ENCODE measurements around the gene ZNF823. TPM values are rescaled to one million over a fixed set of nuclear protein-coding genes. Genes with fewer than 3 reads are reported as not detected.

The ZNF823 gene
- total RNA-seq, 1 donor from 2014 or later: 2.3 TPM

DNA sequence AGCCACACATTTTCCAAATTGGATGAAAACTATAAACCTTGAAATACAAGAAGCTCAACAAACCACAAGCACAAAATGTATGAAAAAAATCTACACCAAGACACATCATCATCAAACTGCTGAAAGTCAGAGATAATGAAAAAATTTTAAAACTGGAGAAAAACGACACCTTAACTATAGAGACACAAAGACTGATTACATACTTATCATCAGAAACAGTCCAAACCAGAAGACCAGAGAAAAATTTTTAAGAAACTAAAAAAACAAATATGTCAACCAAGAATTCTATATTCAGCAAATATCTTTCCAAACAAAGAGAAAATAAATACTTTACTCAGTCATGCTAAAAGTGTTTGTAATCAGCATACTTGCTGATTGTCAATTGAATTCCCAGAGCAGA, 8.5 kb upstream of the ZNF823 start:
- DNase-seq (ENCODE audit: low spot score): no peak
- intact Hi-C loops (cut with DNase I): no loop called here

DNA sequence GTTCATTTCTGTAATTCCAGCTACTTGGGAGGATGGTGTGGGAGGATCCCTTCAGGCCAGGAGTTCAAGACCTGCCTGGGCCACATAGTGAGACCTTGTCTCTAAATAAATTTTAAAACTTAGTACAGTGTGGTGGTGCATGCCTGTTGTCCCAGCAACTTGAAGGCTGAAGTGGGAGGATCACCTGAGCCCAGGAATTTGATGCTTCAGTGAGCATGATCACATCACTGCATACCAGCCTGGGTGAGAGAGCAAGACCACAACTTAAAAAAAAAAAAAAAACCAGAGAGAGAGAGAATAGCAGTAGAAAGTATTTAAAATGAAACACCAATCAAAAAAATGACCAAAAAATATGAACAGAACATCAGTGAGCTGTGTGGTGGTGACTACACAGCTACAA, 7.1 kb upstream of the ZNF823 start:
- intact Hi-C loops (cut with DNase I): no loop called here
- no peak for DNase-seq (ENCODE audit: low spot score)

DNA sequence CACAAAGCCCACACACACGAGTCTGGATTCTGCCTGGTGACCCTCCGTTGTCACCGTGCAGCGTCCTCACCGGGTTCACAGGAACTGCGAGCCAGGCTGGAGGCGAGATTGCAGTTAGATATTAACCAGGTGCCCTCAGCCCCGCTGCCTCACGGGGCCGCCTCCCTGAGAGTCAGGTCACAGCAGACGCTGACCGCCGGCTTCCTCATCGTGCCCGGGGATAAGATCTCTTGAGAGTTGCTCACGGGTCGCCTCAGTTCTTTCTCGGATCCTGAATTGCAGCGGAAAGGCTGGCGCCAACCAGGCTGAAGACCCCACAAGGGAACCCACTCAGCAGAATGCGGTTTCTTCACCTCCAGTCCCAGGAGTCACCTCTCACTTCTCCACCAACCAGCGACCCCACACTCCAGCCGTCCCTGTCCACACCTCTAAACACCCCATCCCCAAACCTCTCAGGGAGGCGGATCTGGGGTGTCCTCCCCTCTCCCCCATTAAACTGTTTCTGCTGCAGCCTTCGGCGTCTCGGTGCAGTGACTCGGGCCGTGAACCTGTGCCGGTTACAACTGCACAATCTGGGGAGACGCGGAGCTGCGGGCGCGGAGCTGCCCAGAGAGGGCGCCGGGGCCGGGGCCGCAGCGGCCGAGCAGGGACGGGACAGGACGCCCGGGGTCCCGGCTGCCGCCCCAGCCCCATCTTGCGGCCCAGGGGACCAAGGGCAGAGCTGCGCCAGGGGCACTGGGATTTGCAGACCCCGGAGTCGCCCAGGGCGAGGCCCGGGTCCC, 591 bp downstream of the ZNF823 start:
- peak; percentile 84 for DNase-seq (ENCODE audit: low spot score)
- intact Hi-C loops (cut with DNase I): no loop called here

DNA sequence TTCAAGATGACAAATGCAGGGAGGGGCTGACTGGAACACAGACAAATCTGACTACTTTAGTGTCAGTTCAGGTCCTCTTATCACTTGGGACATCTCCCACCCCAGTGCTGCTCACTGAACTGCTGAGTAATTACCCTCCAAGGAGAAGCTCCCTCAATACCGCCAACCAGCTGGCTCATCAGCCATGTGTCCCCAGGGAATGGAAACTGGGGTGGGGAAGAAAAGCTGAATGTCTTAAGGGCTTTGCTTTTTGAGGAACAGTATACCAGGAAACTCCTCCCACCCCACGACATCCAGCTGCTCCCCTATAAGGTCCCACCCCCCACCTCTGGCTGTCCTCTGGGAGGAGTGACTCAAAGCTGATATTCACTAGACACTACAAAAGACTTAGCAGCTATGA, 2.0 kb downstream of the ZNF823 start:
- intact Hi-C loops (cut with DNase I): no loop called here
- no peak for DNase-seq (ENCODE audit: low spot score)

DNA sequence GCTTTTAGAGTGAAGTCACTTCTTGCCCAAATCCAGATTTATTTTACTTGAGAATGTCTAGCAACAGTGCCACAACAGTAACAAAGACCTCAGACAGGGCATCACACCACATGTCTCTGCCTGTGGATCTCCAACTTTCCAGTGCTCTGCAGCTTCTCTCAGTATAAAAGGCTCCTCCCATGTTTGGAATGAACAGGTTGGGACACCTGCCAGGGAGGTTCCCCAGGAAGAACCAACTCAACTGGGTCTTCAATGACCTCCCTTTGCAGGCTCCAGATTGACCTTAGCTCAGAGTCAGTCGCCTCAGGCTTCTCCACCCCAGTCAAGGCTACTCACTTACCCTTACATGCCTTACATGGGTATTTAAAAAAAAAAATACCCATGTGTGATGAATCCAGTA, 3.4 kb downstream of the ZNF823 start:
- intact Hi-C loops (cut with DNase I): no loop called here
- no peak for DNase-seq (ENCODE audit: low spot score)

DNA sequence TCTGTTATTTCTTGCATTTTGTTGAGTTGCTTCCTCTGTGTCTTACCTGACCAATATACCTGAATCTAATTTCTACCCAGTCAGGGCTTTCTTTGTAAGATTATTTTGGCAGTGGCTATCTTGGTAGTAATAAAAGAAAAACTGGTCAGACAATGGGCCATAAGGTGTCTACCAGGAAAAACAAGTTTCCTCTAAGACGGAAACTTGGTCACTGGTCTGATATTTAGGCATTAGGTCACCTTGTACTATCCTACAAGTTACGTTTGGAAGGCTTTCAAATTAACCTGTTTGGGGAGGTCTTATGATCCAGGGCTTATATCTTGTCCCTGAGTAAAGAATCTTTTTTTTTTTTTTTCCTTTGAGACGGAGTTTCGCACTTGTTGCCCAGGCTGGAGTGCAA, 9.2 kb downstream of the ZNF823 start:
- intact Hi-C loops (cut with DNase I): no loop called here
- no peak for DNase-seq (ENCODE audit: low spot score)

DNA sequence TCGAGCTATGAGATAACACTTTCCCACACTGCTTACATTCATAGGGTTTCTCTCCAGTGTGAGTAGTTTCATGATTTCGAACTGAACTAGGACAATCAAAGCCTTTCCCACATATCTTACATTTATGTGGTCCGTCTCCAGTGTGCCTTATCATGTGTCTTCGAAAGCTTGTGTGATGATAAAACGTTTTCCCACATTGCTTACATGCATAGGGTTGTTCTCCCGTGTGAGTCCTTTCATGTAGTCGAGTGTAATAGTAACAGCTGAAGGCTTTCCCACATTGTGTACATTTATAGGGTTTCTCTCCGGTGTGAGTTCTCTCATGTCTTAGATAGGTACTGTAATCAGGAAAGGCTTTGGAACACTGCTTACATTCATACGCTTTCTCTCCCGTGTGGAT, 16.3 kb downstream of the ZNF823 start:
- intact Hi-C loops (cut with DNase I): no loop called here
- DNase-seq (ENCODE audit: low spot score): no peak

DNA sequence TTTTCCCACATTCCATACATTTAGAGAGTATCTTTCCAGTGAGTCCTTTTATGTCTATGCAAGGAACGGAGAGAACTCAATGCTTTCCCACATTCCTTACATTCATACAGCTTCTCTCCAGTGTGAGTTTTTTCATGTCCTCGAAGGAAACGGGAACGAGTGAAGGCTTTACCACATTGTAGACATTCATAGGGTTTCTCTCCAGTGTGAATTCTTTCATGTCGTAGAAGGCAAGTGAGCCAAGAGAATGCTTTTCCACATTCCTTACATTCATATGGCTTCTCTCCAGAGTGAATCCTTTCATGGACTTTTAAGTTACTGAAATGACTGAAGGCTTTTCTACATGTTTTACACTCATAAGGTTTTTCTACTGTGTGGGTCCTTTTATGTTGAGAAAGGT, 17.1 kb downstream of the ZNF823 start:
- DNase-seq (ENCODE audit: low spot score): no peak

DNA sequence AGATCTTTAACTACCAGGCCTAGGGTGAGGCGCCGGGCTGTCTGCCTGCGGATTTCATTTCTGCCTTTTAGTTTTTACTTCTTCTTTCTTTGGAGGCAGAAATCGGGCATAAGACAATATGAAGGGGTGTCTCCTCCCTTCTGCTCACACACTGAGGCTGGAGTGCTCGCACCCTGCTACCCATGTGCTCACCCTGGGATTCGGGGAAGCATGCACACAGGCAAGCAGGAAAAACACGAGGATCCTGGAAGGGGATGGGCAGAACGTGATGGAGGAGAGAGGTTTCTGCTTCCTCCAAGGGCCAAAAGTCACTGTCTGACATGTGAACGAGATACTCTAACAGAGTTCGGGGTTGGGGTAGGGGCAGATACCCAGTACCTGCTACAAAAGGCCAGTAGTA, 28.4 kb downstream of the ZNF823 start:
- no peak for DNase-seq (ENCODE audit: low spot score)
- intact Hi-C loops (cut with DNase I): no loop called here

More for the DNA sequence above, 17.1 kb downstream of the ZNF823 start:
- intact Hi-C loops (cut with DNase I): no loop called here

DNA sequence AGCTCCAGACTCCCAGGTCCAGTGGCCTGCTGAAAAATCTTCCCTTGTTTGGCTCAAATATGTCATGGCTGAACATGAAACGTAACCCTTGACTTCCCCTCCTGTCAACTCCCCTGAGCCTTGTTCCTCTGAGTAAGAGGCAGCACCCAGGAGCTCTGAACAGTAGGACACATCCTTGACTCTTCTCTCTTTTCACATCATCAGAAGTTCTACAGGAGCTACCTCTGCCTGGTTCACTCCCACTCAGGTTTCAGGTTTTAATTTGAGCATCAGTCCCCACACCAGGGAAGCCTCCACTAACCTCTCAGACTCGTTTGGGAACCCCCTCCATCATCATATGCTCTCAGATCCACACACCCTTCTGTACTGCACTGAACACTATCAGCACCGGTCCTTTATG, 30.3 kb downstream of the ZNF823 start:
- intact Hi-C loops (cut with DNase I): no loop called here
- no peak for DNase-seq (ENCODE audit: low spot score)

DNA sequence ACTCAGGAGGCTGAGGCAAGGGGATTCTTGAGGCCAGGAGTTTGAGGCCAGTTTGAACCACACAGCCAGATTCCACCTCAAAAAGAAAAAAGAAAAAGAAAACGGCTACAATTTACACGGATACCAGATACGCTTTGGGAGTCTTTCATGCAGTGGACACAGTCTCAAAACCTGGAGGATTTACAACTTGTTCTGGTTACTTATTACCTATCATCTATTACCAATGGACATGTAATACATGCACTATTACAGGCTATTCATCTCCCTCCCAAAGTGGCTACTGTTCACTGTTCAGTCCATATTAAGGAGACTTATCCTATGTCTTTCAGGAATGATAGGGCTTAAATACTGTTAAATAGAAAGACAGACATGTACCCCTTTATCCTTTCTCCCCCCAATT, 33.3 kb downstream of the ZNF823 start:
- DNase-seq (ENCODE audit: low spot score): no peak
- intact Hi-C loops (cut with DNase I): no loop called here

DNA sequence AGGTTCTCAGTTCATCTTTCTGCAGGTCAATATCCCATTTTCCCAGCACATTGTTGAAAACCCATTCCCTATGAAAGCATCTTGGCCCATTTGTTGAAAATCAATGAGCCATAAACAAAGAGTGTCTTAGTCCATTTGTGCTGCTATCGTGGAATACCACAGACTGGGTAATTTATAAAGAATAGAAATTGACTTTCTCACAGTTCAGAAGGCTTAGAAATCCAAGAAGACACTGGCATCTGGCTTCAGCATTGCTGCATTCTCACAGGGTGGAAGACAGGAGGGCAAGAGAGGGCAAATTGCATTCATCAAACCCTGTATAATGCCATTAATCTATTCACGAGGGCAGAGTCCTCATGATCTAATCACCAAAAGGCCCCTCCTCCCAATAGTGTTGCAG, 34.1 kb downstream of the ZNF823 start:
- no peak for DNase-seq (ENCODE audit: low spot score)
- intact Hi-C loops (cut with DNase I): no loop called here

DNA sequence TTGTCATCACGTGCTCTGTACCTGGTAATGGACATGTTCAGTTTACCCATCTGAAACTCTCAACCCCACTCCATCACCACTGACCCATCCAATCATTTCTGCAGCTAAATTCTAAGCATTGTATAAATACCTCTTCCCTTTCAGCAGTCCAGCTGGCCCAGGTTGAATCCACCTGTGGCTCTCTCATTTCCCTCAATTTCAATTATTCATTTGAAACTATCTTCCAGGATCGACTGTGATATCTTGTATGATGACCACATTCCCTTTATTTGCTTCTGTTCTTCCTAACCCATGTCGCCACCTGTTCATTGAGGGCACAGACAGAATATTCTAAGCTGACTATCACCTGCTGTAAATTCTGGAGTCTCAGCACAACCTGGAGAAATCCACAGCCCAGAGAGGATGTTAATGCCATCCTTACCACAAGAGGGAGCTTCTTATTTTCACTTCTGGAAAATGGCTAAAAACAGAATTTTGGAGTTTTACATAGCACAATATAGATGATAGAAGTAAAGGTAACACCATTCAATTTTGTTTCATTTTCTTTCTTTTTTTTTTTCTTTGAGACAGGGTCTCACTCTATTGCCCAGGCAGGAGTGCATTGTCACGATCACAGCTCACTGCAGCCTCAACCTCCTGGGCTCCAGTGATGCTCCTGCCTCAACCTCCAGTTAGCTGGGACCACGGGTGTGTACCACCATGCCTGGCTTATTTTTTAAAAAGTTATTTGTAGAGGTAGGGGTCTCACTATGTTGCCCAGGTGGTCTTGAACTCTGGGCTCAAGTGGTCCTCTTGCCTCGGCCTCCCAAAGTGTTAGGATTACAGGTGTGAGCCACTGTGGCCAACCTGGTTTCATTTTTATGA, 38.6 kb downstream of the ZNF823 start:
- intact Hi-C loops (cut with DNase I): no loop called here

DNA sequence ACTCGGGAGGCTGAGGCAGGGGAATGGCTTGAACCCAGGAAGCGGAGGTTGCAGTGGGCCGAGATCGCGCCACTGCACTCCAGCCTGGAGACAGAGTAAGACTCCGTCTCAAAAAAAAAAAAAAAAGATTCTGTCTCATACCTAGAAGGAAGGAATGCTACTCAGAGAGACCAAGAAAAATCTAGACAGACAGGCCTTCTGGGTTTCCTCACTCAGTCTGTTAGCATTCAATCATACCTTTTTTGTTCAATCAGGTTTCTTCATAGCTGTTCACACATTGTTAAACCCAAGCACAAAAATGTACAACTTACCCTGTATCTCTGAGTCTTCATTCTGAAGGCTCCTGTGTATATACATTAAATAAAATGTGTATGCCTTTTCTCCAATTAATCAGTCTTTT, 40.5 kb downstream of the ZNF823 start:
- intact Hi-C loops (cut with DNase I): no loop called here
- no peak for DNase-seq (ENCODE audit: low spot score)

More for the DNA sequence above, 38.6 kb downstream of the ZNF823 start:
- no peak for DNase-seq (ENCODE audit: low spot score)

DNA sequence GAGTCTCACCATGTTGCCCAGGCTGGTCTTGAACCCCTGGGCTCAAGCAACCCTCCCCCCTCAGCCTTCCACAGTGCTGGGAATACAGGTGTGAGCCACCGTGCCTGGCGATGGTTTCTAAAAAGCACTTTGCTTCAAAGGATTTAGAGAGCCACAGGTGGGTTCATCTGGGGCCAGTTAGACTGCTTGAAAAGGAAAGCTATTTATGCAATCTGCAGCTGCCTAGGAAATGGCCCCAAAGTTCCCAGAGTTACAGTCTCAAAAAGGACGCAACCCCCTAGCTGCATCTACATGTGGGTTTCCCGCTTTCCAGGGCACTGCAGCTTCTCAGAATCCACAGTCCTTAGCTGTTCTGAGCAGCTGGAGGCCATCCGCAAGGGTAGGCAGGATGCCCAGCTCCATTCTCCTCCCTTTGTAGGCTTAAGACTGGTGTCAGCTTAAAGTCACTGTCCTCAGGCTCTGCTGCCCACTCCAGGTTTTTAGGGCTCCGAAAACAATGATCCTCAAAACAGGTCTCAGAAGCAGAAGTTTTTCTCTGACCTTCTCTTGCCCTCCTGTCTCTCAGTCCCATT, 41.4 kb downstream of the ZNF823 start:
- intact Hi-C loops (cut with DNase I): no loop called here
- no peak for DNase-seq (ENCODE audit: low spot score)

DNA sequence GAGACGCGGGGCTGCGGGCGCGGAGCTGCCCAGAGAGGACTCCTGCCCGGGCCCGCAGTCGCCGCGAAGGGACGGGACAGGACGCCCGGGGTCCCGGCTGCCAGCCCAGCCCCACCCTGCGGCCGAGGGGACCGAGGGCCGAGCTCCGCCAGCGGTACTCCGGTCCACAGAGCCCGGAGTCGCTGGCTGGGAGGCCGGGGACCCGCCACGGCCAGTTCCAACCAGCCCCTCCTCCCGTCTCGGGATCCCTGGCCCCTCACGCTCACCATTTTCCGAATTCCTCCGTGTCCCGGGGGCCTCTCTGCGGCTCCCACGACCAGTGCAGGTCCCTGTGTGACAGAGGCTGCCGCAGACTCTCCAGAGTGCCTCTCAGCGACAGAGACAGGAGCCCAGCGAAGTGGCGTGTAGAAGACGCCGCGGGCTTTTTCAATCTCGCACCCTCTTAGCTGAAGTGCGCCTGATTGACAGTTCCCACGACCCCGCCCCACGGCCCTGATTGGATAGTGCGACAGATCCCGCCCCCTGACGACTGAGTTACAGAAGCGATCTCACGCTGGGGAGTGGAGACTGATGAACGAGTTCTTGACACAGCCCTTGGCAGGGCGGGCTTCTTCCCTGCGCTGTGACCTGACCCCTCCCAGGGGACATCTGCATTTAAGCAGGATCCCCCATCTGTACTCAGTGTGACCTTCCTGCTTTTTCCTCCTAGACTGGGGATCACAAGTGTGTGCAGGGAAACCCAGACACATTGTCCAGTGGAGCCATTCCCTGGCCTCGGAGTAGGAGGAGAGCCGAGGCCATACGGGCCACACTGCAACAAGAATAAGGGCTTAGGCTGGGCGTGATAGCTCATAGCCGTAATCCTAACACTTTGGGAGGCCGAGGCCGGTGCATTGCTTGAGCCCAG, 44.0 kb downstream of the ZNF823 start:
- intact Hi-C loops (cut with DNase I): no loop called here
- peak; percentile 95 for DNase-seq (ENCODE audit: low spot score)

DNA sequence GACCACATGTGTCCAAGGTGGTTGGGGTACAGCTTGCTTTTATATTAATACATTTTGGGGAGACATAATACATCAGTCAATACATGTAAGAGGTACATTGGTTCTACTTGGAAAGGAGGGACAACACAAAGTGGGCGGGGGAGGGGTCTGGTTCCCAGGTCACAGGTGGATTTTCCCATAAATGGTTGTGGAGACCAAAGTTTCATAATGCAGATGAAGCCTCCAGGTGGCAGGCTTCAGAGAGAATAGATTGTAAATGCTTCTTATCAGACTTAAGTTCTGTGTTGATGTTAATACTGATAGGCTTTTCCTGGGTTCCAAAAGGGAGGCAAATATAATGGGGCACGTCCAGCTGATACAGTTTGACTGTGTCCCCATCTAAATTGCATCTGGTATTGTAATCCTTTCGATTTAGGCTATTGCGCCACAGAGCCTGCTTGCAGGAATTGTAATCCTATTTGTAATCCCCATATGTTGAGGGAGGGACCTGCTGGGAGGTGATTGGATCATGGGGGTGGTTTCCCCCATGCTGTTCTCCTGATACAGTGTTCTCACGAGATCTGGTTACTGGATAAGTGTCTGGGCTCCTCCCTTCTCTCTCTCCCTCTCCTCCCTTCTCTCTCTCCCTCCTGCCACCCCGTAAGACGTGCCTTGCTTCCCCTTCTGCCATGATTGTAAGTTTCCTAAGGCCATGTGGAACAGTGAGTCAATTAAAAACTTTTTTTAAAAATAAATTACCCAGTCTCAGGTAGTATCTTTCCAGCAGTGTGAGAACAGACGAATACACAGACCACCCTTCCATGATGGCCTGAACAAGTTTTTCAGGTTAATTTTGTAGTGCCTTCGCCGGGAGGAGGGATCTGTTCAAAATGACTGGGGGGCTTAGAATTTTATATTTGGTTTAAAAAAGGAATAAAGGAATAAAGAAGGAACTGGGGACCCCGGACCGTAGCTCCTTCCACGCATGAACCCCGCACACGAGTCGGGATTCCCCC, 44.9 kb downstream of the ZNF823 start:
- intact Hi-C loops (cut with DNase I): no loop called here
- no peak for DNase-seq (ENCODE audit: low spot score)

DNA sequence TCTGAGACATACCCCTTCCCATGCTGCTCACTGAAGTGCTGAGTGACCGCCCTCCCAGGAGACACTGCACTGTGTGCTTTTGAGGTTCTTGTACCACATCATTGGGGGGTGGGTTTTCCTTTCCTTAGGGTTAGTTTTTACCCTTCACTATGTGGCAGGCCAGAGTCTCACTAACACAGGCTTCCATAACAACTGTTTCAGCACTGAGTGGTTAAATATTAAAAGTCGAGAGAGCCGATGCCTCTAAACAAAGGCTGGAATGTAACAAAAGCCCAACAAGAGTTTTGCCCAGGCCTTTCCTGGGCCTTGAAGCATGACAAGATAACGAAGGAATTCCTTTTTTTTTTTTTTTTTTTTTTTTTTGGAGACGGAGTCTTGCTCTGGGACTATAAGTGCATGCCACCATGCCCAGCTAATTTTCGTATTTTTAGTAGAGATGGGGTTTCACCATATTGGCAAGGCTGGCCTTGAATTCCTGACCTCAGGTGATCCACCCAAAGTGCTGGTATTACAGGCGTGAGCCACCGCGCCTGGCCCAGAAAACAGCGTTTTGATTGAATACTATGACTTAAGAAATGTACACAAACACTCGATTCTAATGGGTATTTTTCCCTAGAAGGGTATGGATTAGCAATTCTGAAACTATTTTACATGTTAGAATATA, 46.5 kb downstream of the ZNF823 start:
- intact Hi-C loops (cut with DNase I): no loop called here
- no peak for DNase-seq (ENCODE audit: low spot score)

Data from cardiac septum (tissue), 1 donor.